HEK293 (cell line): ENCODE measurements around the gene CHRNA5.

Experiments used
- CTCF ChIA-PET: fragments of 350-600 bp; formaldehyde crosslinking; extraction: SDS; loops from one replicate; lab custom pipeline; 2021; ENCODE audit warnings: antibody characterized with exemption; lab: Yijun Ruan, JAX
- POLR2A ChIA-PET: fragments of 300-600 bp; formaldehyde crosslinking; extraction: SDS; loops from one replicate; lab custom pipeline; 2020; ENCODE audit warnings: antibody characterized with exemption, inconsistent platforms; lab: Yijun Ruan, JAX
- H3K27ac ChIP-seq: fragments of 200-500 bp; sonication (Bioruptor generic); 2 replicates; pipeline ENCODE4 v1.5.1; 2014; ENCODE audit warnings: low read depth, low read length, control low read depth, inconsistent platforms; ENCODE audit errors: extremely low read depth
- H3K36me3 ChIP-seq, 2 experiments: fragments of 200-500 bp in 1 of 2; sonication (Bioruptor generic) in 1 of 2; 1 replicate in 1 of 2; 2 replicates in 1 of 2; pipeline ENCODE4 v1.5.1; 2014 to 2017; ENCODE audit warnings: inconsistent platforms in 2 of 2, low read length in 2 of 2; ENCODE audit not compliant: control insufficient read depth in 2 of 2, insufficient read depth in 1 of 2
- H3K4me1 ChIP-seq: fragments of 200-500 bp; sonication (Bioruptor generic); 2 replicates; pipeline ENCODE4 v1.5.1; 2014; ENCODE audit warnings: mild to moderate bottlenecking, low read length, inconsistent platforms; ENCODE audit not compliant: control insufficient read depth, insufficient read depth
- H3K4me3 ChIP-seq: 2 replicates; pipeline ENCODE4 v1.5.1; 2011; ENCODE audit warnings: low read depth, mild to moderate bottlenecking, control low read depth, low read length, moderate library complexity
- H3K9me3 ChIP-seq: fragments of 200-500 bp; sonication (Bioruptor generic); 2 replicates; pipeline ENCODE4 v1.5.1; 2014; ENCODE audit warnings: low read depth, low read length, inconsistent platforms; ENCODE audit not compliant: control insufficient read depth, insufficient read depth
- CTCF ChIP-seq: fragments of 450-650 bp; formaldehyde crosslinking; IDR thresholded peaks from 2 replicates; pipeline ENCODE4 v1.5.1; 2016; ENCODE audit warnings: missing biosample characterization, missing genetic modification characterization
- PRDM1 ChIP-seq: fragments of 450-650 bp; formaldehyde crosslinking; IDR thresholded peaks from 2 replicates; pipeline ENCODE4; 2016; ENCODE audit warnings: missing biosample characterization, missing genetic modification characterization
- PRDM6 ChIP-seq: fragments of 450-650 bp; formaldehyde crosslinking; IDR thresholded peaks from 2 replicates; pipeline ENCODE4 v1.5.1; 2017; ENCODE audit warnings: missing biosample characterization, missing genetic modification characterization
- ZBTB17 ChIP-seq: fragments of 450-650 bp; formaldehyde crosslinking; IDR thresholded peaks from 2 replicates; pipeline ENCODE4 v1.5.1; 2016; ENCODE audit warnings: missing biosample characterization, missing genetic modification characterization
- ZBTB20 ChIP-seq: fragments of 450-650 bp; formaldehyde crosslinking; IDR thresholded peaks from 2 replicates; pipeline ENCODE4 v1.5.1; 2016; ENCODE audit warnings: missing biosample characterization, missing genetic modification characterization
- ZBTB48 ChIP-seq: fragments of 450-650 bp; formaldehyde crosslinking; IDR thresholded peaks from 2 replicates; pipeline ENCODE4 v1.5.1; 2016; ENCODE audit warnings: missing biosample characterization, missing genetic modification characterization
- ZBTB8A ChIP-seq: fragments of 450-650 bp; formaldehyde crosslinking; IDR thresholded peaks from 2 replicates; pipeline ENCODE4 v1.5.1; 2016; ENCODE audit warnings: missing biosample characterization, missing genetic modification characterization
- ZFP69B ChIP-seq: fragments of 450-650 bp; formaldehyde crosslinking; IDR thresholded peaks from 2 replicates; pipeline ENCODE4 v1.5.1; 2016; ENCODE audit warnings: missing biosample characterization, missing genetic modification characterization
- ZNF335 ChIP-seq: fragments of 450-650 bp; formaldehyde crosslinking; conservative IDR thresholded peaks from 2 replicates; pipeline ENCODE4 v1.5.1; 2016; ENCODE audit warnings: missing biosample characterization, missing genetic modification characterization
- ZNF555 ChIP-seq: fragments of 450-650 bp; formaldehyde crosslinking; conservative IDR thresholded peaks from 2 replicates; pipeline ENCODE4 v1.5.1; 2017; ENCODE audit warnings: missing biosample characterization, mild to moderate bottlenecking, missing genetic modification characterization, inconsistent platforms
- ZNF600 ChIP-seq: fragments of 450-650 bp; formaldehyde crosslinking; IDR thresholded peaks from 2 replicates; pipeline ENCODE4 v1.5.1; 2016; ENCODE audit warnings: missing biosample characterization, missing genetic modification characterization
- ZNF830 ChIP-seq: fragments of 450-650 bp; IDR thresholded peaks from 2 replicates; pipeline ENCODE4 v1.5.0; 2018; ENCODE audit warnings: missing biosample characterization, missing genetic modification characterization, low read depth, mild to moderate bottlenecking, moderate library complexity
- ZXDB ChIP-seq: fragments of 450-650 bp; formaldehyde crosslinking; IDR thresholded peaks from 2 replicates; pipeline ENCODE4 v1.5.1; 2016; ENCODE audit warnings: missing biosample characterization, missing genetic modification characterization
- TF ChIP-seq, protein P1 (sequence below): fragments of 450-650 bp; formaldehyde crosslinking; conservative IDR thresholded peaks from 2 replicates; pipeline ENCODE4 v1.5.1; 2016; ENCODE audit warnings: low read depth, missing biosample characterization, missing genetic modification characterization
- TF ChIP-seq, protein P2 (sequence below): fragments of 450-650 bp; formaldehyde crosslinking; IDR thresholded peaks from 2 replicates; pipeline ENCODE4 v1.5.1; 2017; ENCODE audit warnings: missing biosample characterization, mild to moderate bottlenecking, missing genetic modification characterization, moderate library complexity
- TF ChIP-seq, protein P3 (sequence below): fragments of 450-650 bp; formaldehyde crosslinking; IDR thresholded peaks from 2 replicates; pipeline ENCODE4 v1.5.1; 2016; ENCODE audit warnings: missing biosample characterization, missing genetic modification characterization
- TF ChIP-seq, protein P4 (sequence below): fragments of 450-650 bp; formaldehyde crosslinking; IDR thresholded peaks from 2 replicates; pipeline ENCODE4 v1.5.1; 2016; ENCODE audit warnings: missing biosample characterization, missing genetic modification characterization

CHRNA5 gene

GRCh38 chr15:78565951-78566774 lies 843 bp downstream of the CHRNA5 start:
- peak; percentile 69 for TF ChIP-seq ZBTB17
- TF ChIP-seq, protein P1, sequence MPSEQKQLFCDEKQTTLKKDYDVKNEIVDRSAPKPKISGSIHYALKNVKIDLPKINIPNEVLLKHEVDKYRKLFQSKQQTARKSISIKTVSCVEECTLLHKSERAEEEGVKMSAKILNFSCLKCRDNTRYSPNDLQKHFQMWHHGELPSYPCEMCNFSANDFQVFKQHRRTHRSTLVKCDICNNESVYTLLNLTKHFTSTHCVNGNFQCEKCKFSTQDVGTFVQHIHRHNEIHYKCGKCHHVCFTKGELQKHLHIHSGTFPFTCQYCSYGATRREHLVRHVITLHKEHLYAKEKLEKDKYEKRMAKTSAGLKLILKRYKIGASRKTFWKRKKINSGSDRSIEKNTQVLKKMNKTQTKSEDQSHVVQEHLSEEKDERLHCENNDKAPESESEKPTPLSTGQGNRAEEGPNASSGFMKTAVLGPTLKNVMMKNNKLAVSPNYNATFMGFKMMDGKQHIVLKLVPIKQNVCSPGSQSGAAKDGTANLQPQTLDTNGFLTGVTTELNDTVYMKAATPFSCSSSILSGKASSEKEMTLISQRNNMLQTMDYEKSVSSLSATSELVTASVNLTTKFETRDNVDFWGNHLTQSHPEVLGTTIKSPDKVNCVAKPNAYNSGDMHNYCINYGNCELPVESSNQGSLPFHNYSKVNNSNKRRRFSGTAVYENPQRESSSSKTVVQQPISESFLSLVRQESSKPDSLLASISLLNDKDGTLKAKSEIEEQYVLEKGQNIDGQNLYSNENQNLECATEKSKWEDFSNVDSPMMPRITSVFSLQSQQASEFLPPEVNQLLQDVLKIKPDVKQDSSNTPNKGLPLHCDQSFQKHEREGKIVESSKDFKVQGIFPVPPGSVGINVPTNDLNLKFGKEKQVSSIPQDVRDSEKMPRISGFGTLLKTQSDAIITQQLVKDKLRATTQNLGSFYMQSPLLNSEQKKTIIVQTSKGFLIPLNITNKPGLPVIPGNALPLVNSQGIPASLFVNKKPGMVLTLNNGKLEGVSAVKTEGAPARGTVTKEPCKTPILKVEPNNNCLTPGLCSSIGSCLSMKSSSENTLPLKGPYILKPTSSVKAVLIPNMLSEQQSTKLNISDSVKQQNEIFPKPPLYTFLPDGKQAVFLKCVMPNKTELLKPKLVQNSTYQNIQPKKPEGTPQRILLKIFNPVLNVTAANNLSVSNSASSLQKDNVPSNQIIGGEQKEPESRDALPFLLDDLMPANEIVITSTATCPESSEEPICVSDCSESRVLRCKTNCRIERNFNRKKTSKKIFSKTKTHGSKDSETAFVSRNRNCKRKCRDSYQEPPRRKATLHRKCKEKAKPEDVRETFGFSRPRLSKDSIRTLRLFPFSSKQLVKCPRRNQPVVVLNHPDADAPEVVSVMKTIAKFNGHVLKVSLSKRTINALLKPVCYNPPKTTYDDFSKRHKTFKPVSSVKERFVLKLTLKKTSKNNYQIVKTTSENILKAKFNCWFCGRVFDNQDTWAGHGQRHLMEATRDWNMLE (tag by site-specific recombination): no peak
- no peak for TF ChIP-seq ZNF555 (tag by site-specific recombination)
- peak; percentile 89 for TF ChIP-seq ZNF600 (tag by site-specific recombination)
- TF ChIP-seq CTCF (tag by site-specific recombination): peak; percentile 70; the same call in 1 of the 2 replicates
- TF ChIP-seq ZFP69B: 0 out of 2 replicates have a peak, but pooled peaks have one; percentile 34
- TF ChIP-seq PRDM1 (tag by site-specific recombination): peak; percentile 86
- TF ChIP-seq, protein P2, sequence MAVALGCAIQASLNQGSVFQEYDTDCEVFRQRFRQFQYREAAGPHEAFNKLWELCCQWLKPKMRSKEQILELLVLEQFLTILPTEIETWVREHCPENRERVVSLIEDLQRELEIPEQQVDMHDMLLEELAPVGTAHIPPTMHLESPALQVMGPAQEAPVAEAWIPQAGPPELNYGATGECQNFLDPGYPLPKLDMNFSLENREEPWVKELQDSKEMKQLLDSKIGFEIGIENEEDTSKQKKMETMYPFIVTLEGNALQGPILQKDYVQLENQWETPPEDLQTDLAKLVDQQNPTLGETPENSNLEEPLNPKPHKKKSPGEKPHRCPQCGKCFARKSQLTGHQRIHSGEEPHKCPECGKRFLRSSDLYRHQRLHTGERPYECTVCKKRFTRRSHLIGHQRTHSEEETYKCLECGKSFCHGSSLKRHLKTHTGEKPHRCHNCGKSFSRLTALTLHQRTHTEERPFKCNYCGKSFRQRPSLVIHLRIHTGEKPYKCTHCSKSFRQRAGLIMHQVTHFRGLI (tag by site-specific recombination): peak; percentile 21; the same call in 1 of the 2 replicates
- TF ChIP-seq ZXDB (tag by site-specific recombination): no peak
- TF ChIP-seq, protein P3, sequence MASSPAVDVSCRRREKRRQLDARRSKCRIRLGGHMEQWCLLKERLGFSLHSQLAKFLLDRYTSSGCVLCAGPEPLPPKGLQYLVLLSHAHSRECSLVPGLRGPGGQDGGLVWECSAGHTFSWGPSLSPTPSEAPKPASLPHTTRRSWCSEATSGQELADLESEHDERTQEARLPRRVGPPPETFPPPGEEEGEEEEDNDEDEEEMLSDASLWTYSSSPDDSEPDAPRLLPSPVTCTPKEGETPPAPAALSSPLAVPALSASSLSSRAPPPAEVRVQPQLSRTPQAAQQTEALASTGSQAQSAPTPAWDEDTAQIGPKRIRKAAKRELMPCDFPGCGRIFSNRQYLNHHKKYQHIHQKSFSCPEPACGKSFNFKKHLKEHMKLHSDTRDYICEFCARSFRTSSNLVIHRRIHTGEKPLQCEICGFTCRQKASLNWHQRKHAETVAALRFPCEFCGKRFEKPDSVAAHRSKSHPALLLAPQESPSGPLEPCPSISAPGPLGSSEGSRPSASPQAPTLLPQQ: peak; percentile 59; the same call in 1 of the 2 replicates
- TF ChIP-seq ZNF830 (tag by site-specific recombination): no peak
- peak; percentile 42; the same call in 1 of the 2 replicates for TF ChIP-seq ZBTB48 (tag by site-specific recombination)
- TF ChIP-seq, protein P4, sequence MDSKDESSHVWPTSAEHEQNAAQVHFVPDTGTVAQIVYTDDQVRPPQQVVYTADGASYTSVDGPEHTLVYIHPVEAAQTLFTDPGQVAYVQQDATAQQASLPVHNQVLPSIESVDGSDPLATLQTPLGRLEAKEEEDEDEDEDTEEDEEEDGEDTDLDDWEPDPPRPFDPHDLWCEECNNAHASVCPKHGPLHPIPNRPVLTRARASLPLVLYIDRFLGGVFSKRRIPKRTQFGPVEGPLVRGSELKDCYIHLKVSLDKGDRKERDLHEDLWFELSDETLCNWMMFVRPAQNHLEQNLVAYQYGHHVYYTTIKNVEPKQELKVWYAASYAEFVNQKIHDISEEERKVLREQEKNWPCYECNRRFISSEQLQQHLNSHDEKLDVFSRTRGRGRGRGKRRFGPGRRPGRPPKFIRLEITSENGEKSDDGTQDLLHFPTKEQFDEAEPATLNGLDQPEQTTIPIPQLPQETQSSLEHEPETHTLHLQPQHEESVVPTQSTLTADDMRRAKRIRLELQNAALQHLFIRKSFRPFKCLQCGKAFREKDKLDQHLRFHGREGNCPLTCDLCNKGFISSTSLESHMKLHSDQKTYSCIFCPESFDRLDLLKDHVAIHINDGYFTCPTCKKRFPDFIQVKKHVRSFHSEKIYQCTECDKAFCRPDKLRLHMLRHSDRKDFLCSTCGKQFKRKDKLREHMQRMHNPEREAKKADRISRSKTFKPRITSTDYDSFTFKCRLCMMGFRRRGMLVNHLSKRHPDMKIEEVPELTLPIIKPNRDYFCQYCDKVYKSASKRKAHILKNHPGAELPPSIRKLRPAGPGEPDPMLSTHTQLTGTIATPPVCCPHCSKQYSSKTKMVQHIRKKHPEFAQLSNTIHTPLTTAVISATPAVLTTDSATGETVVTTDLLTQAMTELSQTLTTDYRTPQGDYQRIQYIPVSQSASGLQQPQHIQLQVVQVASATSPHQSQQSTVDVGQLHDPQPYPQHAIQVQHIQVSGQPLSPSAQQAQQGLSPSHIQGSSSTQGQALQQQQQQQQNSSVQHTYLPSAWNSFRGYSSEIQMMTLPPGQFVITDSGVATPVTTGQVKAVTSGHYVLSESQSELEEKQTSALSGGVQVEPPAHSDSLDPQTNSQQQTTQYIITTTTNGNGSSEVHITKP: 0 out of 2 replicates have a peak, but pooled peaks have one; percentile 24
- peak; percentile 73 for TF ChIP-seq ZBTB8A (tag by site-specific recombination)
- peak; percentile 90 for TF ChIP-seq ZNF335 (tag by site-specific recombination)
- TF ChIP-seq PRDM6 (tag by site-specific recombination): peak; percentile 69
- peak; percentile 68 for TF ChIP-seq ZBTB20 (tag by site-specific recombination)
- H3K27ac ChIP-seq: peak overlapping the region; percentile 93
- POLR2A ChIA-PET: interaction anchor here (0.6 to 5.2 kb wide), 22 partner anchors 9 to 341 kb away, joined by 3 to 78 read pairs (median 6); partner anchors contain the start of genes HYKK, IREB2, MORF4L1 and PSMA4
- no peaks in the 10 kb centered on the region for H3K36me3 ChIP-seq
- H3K4me1 ChIP-seq: peaks cover 12% of the 10 kb centered on the region
- H3K9me3 ChIP-seq: no peaks in the 10 kb centered on the region
- peak overlapping the region; percentile 57 for H3K4me3 ChIP-seq
- CTCF ChIA-PET: interaction anchor here (0.6 to 3.2 kb wide), 6 partner anchors 10 to 257 kb away, joined by 4 to 12 read pairs (median 4); partner anchors contain the start of gene PSMA4
